Measurements from ENCODE around the gene SLC6A8. TPM values are rescaled to one million over a fixed set of nuclear protein-coding genes. Genes with fewer than 3 reads are reported as not detected.
"Not testable (repeated sequence)": the region's sequence is repeated elsewhere in the genome, so short reads cannot be mapped to it uniquely, and the experiment has no call there.

The SLC6A8 gene
- total and polyA plus RNA-seq, 2 donors (not counting 3 experiments of a cell fraction or from before 2014, with no cell fraction given), result 22.7 to 23.6 TPM

DNA sequence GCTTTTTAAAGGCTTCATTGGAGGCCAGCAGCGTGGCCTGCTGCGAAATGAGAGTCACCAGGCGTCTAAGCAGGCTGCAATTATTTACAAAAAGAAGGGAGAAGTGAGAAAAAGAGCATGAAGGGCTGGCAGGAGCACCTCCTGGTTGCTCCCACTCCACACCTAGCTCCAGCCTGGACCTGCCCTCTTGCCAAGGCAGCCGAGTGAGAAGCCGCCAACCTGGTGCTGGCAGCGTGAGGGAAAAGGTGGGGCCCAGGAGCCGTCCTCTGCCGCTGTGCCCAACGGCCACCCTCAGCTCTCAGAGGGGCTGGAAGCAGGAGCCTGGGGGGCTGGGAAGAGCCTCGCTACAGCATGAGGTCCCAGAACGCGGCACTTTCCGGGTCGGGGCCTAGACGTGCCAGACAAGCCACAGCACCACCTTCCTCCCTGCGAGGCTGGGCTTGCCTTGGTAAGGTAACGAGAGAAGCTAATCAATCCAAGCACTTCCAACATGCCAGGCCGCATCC is 16.3 kb downstream of the SLC6A8 start:
- dilution Hi-C loops (cut with MboI; ENCODE audit: extremely low pct_ligation_motif_present, low sequenced_read_pairs) (no loop called here), intact Hi-C loops (cut with micrococcal nuclease) (no loop called here)
- no peaks in the 10 kb centered on the region for H4K20me1 ChIP-seq (replicated peaks; ENCODE audit: control insufficient read depth, extremely low read depth, insufficient read depth, low read length)
- DNase-seq (ENCODE audit: low read depth, low spot score) (no peak), FAIRE-seq (no peak)
- POLR2A ChIA-PET, result no interaction called here
- H2AFZ ChIP-seq (ENCODE audit: low read depth, low read length), result no peak overlapping the region
- H3K36me3 ChIP-seq (ENCODE audit: control insufficient read depth in 2 of 2, extremely low read depth in 1 of 2, insufficient read depth in 2 of 2, low read length in 2 of 2), result peaks cover 2 to 18% of the 10 kb centered on the region in 2 experiments
- H3K4me2 ChIP-seq (ENCODE audit: insufficient read depth, low read length), result no peak overlapping the region
- no peaks in the 10 kb centered on the region for H3K27me3 ChIP-seq (ENCODE audit: control insufficient read depth in 2 of 2, insufficient read depth in 2 of 2, low read length in 2 of 2)
- no peak for TF ChIP-seq GATA2 (IDR thresholded peaks at IDR 0.05; ENCODE audit: insufficient read depth, insufficient read length, low read depth, low read length)
- no peak for TF ChIP-seq EZH2 (IDR thresholded peaks at IDR 0.05; ENCODE audit: borderline replicate concordance, low read depth, low read length, severe bottlenecking)
- no peak for TF ChIP-seq MYC (IDR thresholded peaks at IDR 0.05; ENCODE audit: low read depth, low read length)
- TF ChIP-seq, protein P1, sequence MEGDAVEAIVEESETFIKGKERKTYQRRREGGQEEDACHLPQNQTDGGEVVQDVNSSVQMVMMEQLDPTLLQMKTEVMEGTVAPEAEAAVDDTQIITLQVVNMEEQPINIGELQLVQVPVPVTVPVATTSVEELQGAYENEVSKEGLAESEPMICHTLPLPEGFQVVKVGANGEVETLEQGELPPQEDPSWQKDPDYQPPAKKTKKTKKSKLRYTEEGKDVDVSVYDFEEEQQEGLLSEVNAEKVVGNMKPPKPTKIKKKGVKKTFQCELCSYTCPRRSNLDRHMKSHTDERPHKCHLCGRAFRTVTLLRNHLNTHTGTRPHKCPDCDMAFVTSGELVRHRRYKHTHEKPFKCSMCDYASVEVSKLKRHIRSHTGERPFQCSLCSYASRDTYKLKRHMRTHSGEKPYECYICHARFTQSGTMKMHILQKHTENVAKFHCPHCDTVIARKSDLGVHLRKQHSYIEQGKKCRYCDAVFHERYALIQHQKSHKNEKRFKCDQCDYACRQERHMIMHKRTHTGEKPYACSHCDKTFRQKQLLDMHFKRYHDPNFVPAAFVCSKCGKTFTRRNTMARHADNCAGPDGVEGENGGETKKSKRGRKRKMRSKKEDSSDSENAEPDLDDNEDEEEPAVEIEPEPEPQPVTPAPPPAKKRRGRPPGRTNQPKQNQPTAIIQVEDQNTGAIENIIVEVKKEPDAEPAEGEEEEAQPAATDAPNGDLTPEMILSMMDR (IDR thresholded peaks at IDR 0.05; ENCODE audit: extremely low read depth in 1 of 2, insufficient read depth in 1 of 2, low read depth in 1 of 2, low read length in 2 of 2), result no peak
- TF ChIP-seq POLR2AphosphoS5 (IDR thresholded peaks at IDR 0.05; ENCODE audit: insufficient read depth, low read depth, low read length), result no peak
- no peak for TF ChIP-seq FOS (IDR thresholded peaks at IDR 0.05; ENCODE audit: borderline replicate concordance, insufficient read depth, low read length)
- TF ChIP-seq, protein P2, sequence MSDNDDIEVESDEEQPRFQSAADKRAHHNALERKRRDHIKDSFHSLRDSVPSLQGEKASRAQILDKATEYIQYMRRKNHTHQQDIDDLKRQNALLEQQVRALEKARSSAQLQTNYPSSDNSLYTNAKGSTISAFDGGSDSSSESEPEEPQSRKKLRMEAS (IDR thresholded peaks at IDR 0.05; ENCODE audit: insufficient read depth, insufficient read length), result no peak
- TF ChIP-seq POLR2A (IDR thresholded peaks at IDR 0.05; ENCODE audit: low read depth, low read length), result no peak
- TF ChIP-seq JUN (IDR thresholded peaks at IDR 0.05; ENCODE audit: borderline replicate concordance, insufficient read depth, insufficient read length, low read depth), result no peak
- H3K4me3 ChIP-seq (replicated peaks in 1 of 3; ENCODE audit: insufficient read depth in 1 of 3, low read depth in 1 of 3, low read length in 3 of 3), result no peak overlapping the region
- no TSS peak for BruUV-seq (replicated peaks)
- no peak overlapping the region for H3K9ac ChIP-seq (replicated peaks; ENCODE audit: extremely low read depth, insufficient read depth, low read length)
- no peaks in the 10 kb centered on the region for H3K9me3 ChIP-seq (replicated peaks; ENCODE audit: control insufficient read depth, insufficient read depth, low read length)
- H3K79me2 ChIP-seq (ENCODE audit: control insufficient read depth, insufficient read depth, low read length), result peaks cover 11% of the 10 kb centered on the region
- H3K27ac ChIP-seq (ENCODE audit: insufficient read depth, low read depth, low read length), result no peak overlapping the region
- H3K4me1 ChIP-seq (ENCODE audit: control insufficient read depth, extremely low read depth, insufficient read depth, low read length), result peaks cover 21% of the 10 kb centered on the region
- no peaks in the 10 kb centered on the region for H3K9me1 ChIP-seq (replicated peaks; ENCODE audit: control insufficient read depth, extremely low read depth, insufficient read depth, low read length)
- CTCF ChIA-PET, result no interaction called here

DNA sequence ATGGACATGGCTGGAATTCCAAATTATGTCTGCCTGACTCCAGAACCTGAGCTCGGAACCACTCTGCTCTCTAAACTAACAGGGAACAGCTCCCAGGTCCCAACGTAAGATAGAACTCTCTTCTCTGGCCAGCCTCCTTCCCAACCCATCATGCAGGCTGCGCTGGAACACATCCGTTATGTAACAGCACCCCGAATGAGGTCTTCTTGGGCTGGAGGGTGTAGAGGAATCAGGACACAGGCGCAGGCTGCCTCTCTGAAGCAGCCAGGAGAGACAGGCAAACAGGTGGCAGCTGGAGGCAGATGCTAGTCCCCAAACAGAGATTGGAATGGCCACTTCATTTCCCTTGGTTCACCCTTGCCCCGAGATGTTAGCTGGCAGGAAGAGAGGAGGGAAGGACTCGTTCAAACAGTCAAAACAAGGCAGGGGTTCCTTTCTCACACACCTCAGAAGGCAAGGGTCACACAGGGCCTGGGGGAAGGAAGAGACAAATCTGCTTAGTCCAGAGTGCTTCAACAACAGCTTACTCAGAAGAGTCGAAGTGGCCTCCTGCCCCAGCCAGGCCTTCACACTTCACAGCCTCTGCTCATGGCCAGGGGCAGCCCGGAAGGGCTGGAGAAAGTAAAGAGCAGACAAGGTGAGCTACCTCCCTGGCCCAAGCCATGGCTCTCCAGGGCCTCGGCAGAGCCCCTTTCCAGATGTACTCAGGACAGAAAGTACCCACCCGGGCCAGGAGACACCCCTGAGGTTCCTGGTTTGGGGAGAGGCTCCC is 17.1 kb downstream of the SLC6A8 start:
- dilution Hi-C loops (cut with MboI; ENCODE audit: extremely low pct_ligation_motif_present, low sequenced_read_pairs); DNase-seq (ENCODE audit: low read depth, low spot score); POLR2A ChIA-PET; H4K20me1 ChIP-seq (replicated peaks; ENCODE audit: control insufficient read depth, extremely low read depth, insufficient read depth, low read length); H3K9me3 ChIP-seq (replicated peaks; ENCODE audit: control insufficient read depth, insufficient read depth, low read length); H3K4me3 ChIP-seq (replicated peaks in 1 of 3; ENCODE audit: insufficient read depth in 1 of 3, low read depth in 1 of 3, low read length in 3 of 3); intact Hi-C loops (cut with micrococcal nuclease); H2AFZ ChIP-seq (ENCODE audit: low read depth, low read length); H3K9me1 ChIP-seq (replicated peaks; ENCODE audit: control insufficient read depth, extremely low read depth, insufficient read depth, low read length); H3K27me3 ChIP-seq (ENCODE audit: control insufficient read depth in 2 of 2, insufficient read depth in 2 of 2, low read length in 2 of 2); H3K4me2 ChIP-seq (ENCODE audit: insufficient read depth, low read length); H3K9ac ChIP-seq (replicated peaks; ENCODE audit: extremely low read depth, insufficient read depth, low read length); BruUV-seq (replicated peaks): not testable (repeated sequence)
- peak overlapping the region; percentile 23 for H3K27ac ChIP-seq (ENCODE audit: insufficient read depth, low read depth, low read length)
- peak; percentile 77 for FAIRE-seq
- CTCF ChIA-PET, result interaction anchor here (1.0 kb wide), 1 partner anchor 17 kb away, joined by 6 read pairs; the partner anchor contains the start of gene SLC6A8
- H3K4me1 ChIP-seq (ENCODE audit: control insufficient read depth, extremely low read depth, insufficient read depth, low read length), result peaks cover 21% of the 10 kb centered on the region
- peaks cover 2 to 20% of the 10 kb centered on the region in 2 experiments for H3K36me3 ChIP-seq (ENCODE audit: control insufficient read depth in 2 of 2, extremely low read depth in 1 of 2, insufficient read depth in 2 of 2, low read length in 2 of 2)
- peaks cover 11% of the 10 kb centered on the region for H3K79me2 ChIP-seq (ENCODE audit: control insufficient read depth, insufficient read depth, low read length)
